Neural crest cell (in vitro differentiated cells): ENCODE measurements around the gene ANXA11. TPM values are rescaled to one million over a fixed set of nuclear protein-coding genes. Genes with fewer than 3 reads are reported as not detected.

ENCODE experiments used
- DNase-seq: peaks from one replicate; pipeline ENCODE4 v3.0.0; 2021; ENCODE audit warnings: low read depth, mixed read lengths, low spot score
- H3K27ac Mint-ChIP-seq: one replicate; pipeline ENCODE4 v1.8.0; 2021; ENCODE audit warnings: mild to moderate bottlenecking, mixed read lengths; ENCODE audit not compliant: unreplicated experiment
- H3K27me3 Mint-ChIP-seq: 2 replicates; pipeline ENCODE4 v1.8.0; 2021; ENCODE audit warnings: low read depth, mild to moderate bottlenecking, mixed read lengths
- H3K36me3 Mint-ChIP-seq: 2 replicates; pipeline ENCODE4 v1.8.0; 2021; ENCODE audit warnings: low read depth, mild to moderate bottlenecking, mixed read lengths
- H3K4me1 Mint-ChIP-seq: 2 replicates; pipeline ENCODE4 v1.8.0; 2021; ENCODE audit warnings: mixed read lengths
- H3K4me3 Mint-ChIP-seq: one replicate; pipeline ENCODE4 v1.8.0; 2021; ENCODE audit warnings: mild to moderate bottlenecking, mixed read lengths
- H3K9me3 Mint-ChIP-seq: 2 replicates; pipeline ENCODE4 v1.8.0; 2021; ENCODE audit warnings: mixed read lengths
- total RNA-seq: library from RNA; stranded (reverse); gene quantifications from 2 replicates; pipeline ENCODE4 v1.2.1, GENCODE V29; 2021
- TF ChIP-seq, protein P1 (sequence below): fragments of 200-600 bp; sonication (generic); conservative IDR thresholded peaks from 2 replicates; pipeline ENCODE4 v1.5.0; 2021; ENCODE audit warnings: antibody characterized with exemption, mild to moderate bottlenecking

ANXA11 gene
- total RNA-seq, 1 donor from 2014 or later = 25.7 TPM

DNA sequence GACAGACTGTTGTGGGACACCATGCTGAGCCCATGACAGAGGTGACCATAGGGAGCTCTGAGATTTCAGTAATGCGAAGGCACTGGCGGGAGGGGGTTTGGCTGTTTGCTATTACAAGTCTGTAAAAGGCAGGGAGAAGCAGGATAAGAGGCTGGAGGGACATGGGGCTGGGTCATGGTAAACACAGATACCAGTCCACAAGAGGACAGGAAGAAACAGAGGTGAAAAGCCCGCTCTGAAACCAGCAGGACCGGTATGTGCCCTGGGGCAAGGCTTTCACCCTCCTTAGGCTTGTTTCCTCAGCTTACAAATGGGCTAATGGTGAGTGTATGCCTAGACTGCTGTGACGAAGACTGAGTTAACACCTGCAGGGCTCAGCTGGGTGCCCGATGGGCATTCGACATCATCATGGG, 34.1 kb downstream of the ANXA11 start:
- no peak for DNase-seq
- H3K27me3 Mint-ChIP-seq = no peaks in the 10 kb centered on the region
- H3K4me3 Mint-ChIP-seq = no peak overlapping the region
- H3K36me3 Mint-ChIP-seq = no peaks in the 10 kb centered on the region
- TF ChIP-seq, protein P1, sequence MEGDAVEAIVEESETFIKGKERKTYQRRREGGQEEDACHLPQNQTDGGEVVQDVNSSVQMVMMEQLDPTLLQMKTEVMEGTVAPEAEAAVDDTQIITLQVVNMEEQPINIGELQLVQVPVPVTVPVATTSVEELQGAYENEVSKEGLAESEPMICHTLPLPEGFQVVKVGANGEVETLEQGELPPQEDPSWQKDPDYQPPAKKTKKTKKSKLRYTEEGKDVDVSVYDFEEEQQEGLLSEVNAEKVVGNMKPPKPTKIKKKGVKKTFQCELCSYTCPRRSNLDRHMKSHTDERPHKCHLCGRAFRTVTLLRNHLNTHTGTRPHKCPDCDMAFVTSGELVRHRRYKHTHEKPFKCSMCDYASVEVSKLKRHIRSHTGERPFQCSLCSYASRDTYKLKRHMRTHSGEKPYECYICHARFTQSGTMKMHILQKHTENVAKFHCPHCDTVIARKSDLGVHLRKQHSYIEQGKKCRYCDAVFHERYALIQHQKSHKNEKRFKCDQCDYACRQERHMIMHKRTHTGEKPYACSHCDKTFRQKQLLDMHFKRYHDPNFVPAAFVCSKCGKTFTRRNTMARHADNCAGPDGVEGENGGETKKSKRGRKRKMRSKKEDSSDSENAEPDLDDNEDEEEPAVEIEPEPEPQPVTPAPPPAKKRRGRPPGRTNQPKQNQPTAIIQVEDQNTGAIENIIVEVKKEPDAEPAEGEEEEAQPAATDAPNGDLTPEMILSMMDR = no peak
- H3K4me1 Mint-ChIP-seq = peaks cover 3% of the 10 kb centered on the region
- no peak overlapping the region for H3K27ac Mint-ChIP-seq
- H3K9me3 Mint-ChIP-seq = no peaks in the 10 kb centered on the region

DNA sequence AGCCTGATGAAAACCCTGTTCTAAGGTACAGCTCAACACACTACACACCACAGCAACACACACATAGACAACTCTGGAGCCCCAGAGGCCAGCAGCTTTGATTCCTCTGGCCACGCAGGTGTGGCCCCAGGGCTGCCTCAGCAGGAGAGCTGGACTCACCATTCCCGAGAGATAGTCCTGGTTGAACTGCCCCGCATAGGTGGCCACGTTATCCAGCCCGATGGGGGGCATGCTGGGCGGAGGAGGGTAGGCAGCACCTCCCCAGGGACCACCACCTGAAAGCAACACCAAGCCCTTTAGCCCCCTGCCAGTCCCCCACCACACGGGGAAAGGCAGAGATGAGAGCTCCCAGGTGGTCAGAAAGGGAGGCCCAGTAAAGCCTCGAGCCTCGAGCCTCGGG, 34.7 kb downstream of the ANXA11 start:
- H3K27me3 Mint-ChIP-seq = no peaks in the 10 kb centered on the region
- TF ChIP-seq, protein P1 = no peak
- peaks cover 9% of the 10 kb centered on the region for H3K4me1 Mint-ChIP-seq
- no peak for DNase-seq
- no peaks in the 10 kb centered on the region for H3K36me3 Mint-ChIP-seq
- H3K27ac Mint-ChIP-seq = no peak overlapping the region
- no peaks in the 10 kb centered on the region for H3K9me3 Mint-ChIP-seq
- H3K4me3 Mint-ChIP-seq = no peak overlapping the region

DNA sequence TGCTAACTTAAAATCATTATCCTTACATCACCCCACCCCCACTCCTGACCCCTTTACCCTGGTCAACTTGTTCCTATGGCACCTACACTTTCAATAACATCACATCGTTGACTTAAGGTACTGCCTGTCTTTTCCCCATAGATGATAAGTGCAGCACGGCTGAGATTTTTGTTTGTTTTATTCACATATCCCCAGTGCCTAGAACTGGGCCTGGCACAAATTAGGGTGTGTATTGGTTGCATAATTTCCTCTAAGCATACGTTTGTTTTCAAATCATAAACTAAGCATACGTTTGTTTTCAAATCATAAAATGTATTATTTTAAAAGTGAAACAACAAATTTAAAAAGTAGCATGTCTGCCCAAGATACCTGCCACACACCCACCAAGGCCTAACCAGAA, 35.3 kb downstream of the ANXA11 start:
- H3K4me3 Mint-ChIP-seq = no peak overlapping the region
- no peaks in the 10 kb centered on the region for H3K27me3 Mint-ChIP-seq
- H3K36me3 Mint-ChIP-seq = no peaks in the 10 kb centered on the region
- peaks cover 10% of the 10 kb centered on the region for H3K4me1 Mint-ChIP-seq
- no peak for DNase-seq
- no peaks in the 10 kb centered on the region for H3K9me3 Mint-ChIP-seq
- TF ChIP-seq, protein P1 = no peak
- no peak overlapping the region for H3K27ac Mint-ChIP-seq

DNA sequence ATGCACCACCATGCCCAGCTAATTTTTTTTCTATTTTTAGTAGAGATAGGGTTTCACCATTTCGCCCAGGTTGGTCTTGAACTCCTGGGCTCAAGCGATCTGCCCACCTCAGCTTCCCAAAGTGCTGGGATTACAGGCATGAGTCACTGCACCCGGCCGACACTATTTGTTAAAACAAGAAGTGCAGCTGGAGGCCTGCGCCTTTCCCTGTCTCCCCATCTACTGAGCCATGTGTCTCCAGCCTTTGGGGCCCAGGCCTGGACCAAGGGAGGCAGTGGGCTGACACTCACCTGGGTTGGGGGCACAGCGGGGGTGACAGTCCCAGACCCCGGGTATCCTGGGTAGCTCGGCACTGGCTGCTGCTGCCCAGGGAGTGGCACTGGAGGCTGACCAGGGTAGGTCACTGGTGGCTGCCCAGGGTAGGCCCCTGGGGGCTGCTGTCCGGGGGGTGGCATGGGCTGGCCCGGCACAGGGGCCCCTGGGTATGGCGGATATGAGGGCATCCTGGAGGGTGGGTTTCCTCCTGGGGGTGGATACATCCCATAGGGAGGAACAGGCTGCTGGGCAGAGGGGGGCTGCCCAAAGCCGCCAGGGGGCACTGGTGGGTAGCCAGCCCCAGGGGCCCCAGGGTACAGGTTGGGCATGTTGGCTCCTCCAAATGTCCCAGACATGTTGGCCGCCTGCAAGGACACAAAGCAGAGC, 36.5 kb downstream of the ANXA11 start:
- H3K36me3 Mint-ChIP-seq = no peaks in the 10 kb centered on the region
- H3K9me3 Mint-ChIP-seq = no peaks in the 10 kb centered on the region
- H3K27ac Mint-ChIP-seq = no peak overlapping the region
- H3K4me3 Mint-ChIP-seq = no peak overlapping the region
- peaks cover 14% of the 10 kb centered on the region for H3K4me1 Mint-ChIP-seq
- no peaks in the 10 kb centered on the region for H3K27me3 Mint-ChIP-seq
- DNase-seq = no peak
- TF ChIP-seq, protein P1 = peak; percentile 27

DNA sequence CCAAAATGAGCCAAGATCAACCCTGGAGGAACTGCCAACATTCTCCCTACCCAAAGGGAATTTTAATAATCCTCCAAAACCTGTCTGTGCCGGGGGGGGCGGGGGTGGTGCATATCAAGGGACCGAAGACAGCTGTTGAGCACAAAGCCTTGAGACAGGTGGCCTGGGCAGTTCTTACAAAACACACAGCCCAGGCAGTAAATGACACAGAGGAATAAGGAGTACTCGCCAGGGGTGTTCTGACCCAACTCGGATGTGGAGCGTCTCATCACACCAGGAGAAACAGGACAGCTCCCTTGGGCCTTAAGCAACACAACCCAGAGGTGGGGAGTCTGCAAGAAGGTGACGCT, 37.2 kb downstream of the ANXA11 start:
- Mint-ChIP-seq H3K9me3 (no peaks in the 10 kb centered on the region), H3K27ac (no peak overlapping the region), H3K4me3 (no peak overlapping the region)

More for the DNA sequence above, 37.2 kb downstream of the ANXA11 start:
- H3K27me3 Mint-ChIP-seq = no peaks in the 10 kb centered on the region
- TF ChIP-seq, protein P1 = no peak
- no peak for DNase-seq
- H3K36me3 Mint-ChIP-seq = no peaks in the 10 kb centered on the region
- H3K4me1 Mint-ChIP-seq = peaks cover 14% of the 10 kb centered on the region
